Measurements from ENCODE around the gene RBM20. TPM values are rescaled to one million over a fixed set of nuclear protein-coding genes. Genes with fewer than 3 reads are reported as not detected.

RBM20 gene
- total and polyA plus RNA-seq, 2 of the 13 experiments (the other 11 are each of a cell fraction or from before 2014, with no cell fraction given) = 0.02 to 0.22 TPM

DNA sequence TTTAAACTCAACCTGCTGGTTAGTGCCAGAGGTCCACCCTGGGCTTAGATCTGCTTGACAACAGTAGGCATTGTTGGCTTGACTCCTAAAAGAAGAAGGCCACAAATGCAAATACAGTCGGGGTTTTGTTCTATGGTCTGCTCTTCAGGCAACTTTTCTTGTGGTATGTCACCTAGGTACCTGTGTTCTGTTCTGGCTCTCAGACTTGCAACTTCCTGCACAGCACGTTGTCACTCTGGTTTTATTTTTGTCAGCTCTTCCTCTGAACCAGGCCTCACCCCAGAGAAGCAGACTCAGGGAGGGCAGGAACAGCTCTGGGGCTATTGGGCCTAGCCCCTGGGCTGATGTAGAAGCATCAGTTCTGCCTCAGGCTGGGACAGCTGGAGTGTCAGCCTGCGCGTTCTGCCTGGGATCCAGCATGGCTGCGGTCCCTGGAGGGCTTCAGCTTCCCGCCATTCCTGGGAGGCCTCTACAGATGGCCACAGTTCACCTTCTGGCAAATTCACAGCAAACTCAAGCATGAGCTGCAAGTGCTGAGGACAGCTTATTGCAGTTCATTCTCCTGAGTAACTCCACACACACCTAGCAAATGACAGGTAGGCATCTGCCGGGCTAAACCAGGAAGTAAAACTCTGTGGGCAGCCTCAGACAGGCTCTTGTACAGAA is 216.6 kb downstream of the RBM20 start (continued):
- TF ChIP-seq ZNF292 (CRISPR knock-in tag; IDR thresholded peaks at IDR 0.05; ENCODE audit: borderline replicate concordance, low read depth) (peak; percentile 61; the same call in 1 of the 2 replicates), ZNF768 (CRISPR knock-in tag; IDR thresholded peaks at IDR 0.05) (peak; percentile 69; the same call in 1 of the 2 replicates), TP53 (CRISPR knock-in tag; conservative IDR thresholded peaks at IDR 0.05) (no peak), ZNF441 (CRISPR knock-in tag; IDR thresholded peaks at IDR 0.05; ENCODE audit: borderline replicate concordance) (0 out of 2 replicates have a peak, but pooled peaks have one; percentile 46), PITX1 (CRISPR knock-in tag; IDR thresholded peaks at IDR 0.05) (0 out of 2 replicates have a peak, but pooled peaks have one; percentile 13), ZBTB20 (CRISPR knock-in tag; IDR thresholded peaks at IDR 0.05; ENCODE audit: borderline replicate concordance, low read depth) (no peak), GATAD2A (CRISPR knock-in tag; IDR thresholded peaks at IDR 0.05) (no peak), SALL1 (CRISPR knock-in tag; IDR thresholded peaks at IDR 0.05) (peak; percentile 16; the same call in 1 of the 2 replicates), SOX6 (IDR thresholded peaks at IDR 0.05) (no peak), SOX6 (CRISPR knock-in tag; IDR thresholded peaks at IDR 0.05) (0 out of 2 replicates have a peak, but pooled peaks have one; percentile 14), TCF7L2 (IDR thresholded peaks at IDR 0.05; ENCODE audit: low read depth, low read length) (no peak), PHF8 (CRISPR knock-in tag; IDR thresholded peaks at IDR 0.05) (peak; percentile 27; the same call in 1 of the 2 replicates), ZNF501 (CRISPR knock-in tag; IDR thresholded peaks at IDR 0.05) (peak; percentile 57; the same call in 1 of the 2 replicates), ZNF607 (CRISPR knock-in tag; IDR thresholded peaks at IDR 0.05; ENCODE audit: borderline replicate concordance) (0 out of 2 replicates have a peak, but pooled peaks have one; percentile 27), ZNF350 (CRISPR knock-in tag; IDR thresholded peaks at IDR 0.05; ENCODE audit: borderline replicate concordance, low read depth) (peak; percentile 23; the same call in 1 of the 2 replicates), ZEB1 (IDR thresholded peaks at IDR 0.05; ENCODE audit: insufficient replicate concordance, low read depth) (no peak), ZNF609 (CRISPR knock-in tag; IDR thresholded peaks at IDR 0.05; ENCODE audit: borderline replicate concordance) (no peak), DNMT1 (CRISPR knock-in tag; IDR thresholded peaks at IDR 0.05) (no peak)
- TF ChIP-seq, protein P1, sequence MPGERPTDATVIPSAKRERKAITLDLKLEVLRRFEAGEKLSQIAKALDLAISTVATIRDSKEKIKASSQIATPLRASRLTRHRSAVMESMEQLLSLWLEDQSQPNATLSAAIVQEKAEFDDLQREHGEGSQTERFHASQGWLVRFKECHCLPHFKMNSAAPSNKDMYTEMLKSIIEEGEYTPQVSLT (CRISPR knock-in tag; IDR thresholded peaks at IDR 0.05; ENCODE audit: borderline replicate concordance, low read depth) = no peak
